H1 (cell line): Measurements from ENCODE around the gene SKIC8. TPM values are rescaled to one million over a fixed set of nuclear protein-coding genes. Genes with fewer than 3 reads are reported as not detected.

Experiments used
- CTCF ChIA-PET: fragments of 300-600 bp; sonication (Branson Sonifier 250); formaldehyde crosslinking; loops from one replicate; lab custom pipeline; 2021; ENCODE audit not compliant: partially characterized antibody; lab: Charles Lee
- POLR2A ChIA-PET: fragments of 300-600 bp; sonication (Branson Sonifier 250); formaldehyde crosslinking; loops from one replicate; lab custom pipeline; 2021; ENCODE audit warnings: inconsistent platforms; ENCODE audit not compliant: partially characterized antibody; lab: Charles Lee
- DNase-seq, 2 experiments: peaks; one replicate each; pipeline versions ENCODE4 v3.0.0 to v3.0.0-alpha.2; 2010 to 2022; ENCODE audit warnings: low spot score in 2 of 2, low read depth in 1 of 2, mixed read lengths in 1 of 2
- FAIRE-seq: peaks from 2 replicates; lab custom pipeline; 2011; peaks lifted over from hg19 to GRCh38; lab: Jason Lieb, UNC
- H2AFZ ChIP-seq: 2 replicates; pipeline ENCODE4 v1.8.1; 2012; ENCODE audit warnings: low read length, inconsistent platforms
- H2AK5ac ChIP-seq: 2 replicates; pipeline ENCODE4 v1.6.1; 2013; ENCODE audit warnings: low read depth, low read length
- H2BK120ac ChIP-seq: replicated peaks from 2 replicates; pipeline ENCODE3; 2013; ENCODE audit warnings: low read depth, low read length, inconsistent platforms
- H2BK12ac ChIP-seq: 2 replicates; pipeline ENCODE4 v1.6.1; 2013; ENCODE audit warnings: low read depth, low read length
- H2BK15ac ChIP-seq: 2 replicates; pipeline ENCODE4 v1.6.1; 2013; ENCODE audit warnings: low read length
- H2BK20ac ChIP-seq: 2 replicates; pipeline ENCODE4 v1.6.1; 2013; ENCODE audit warnings: low read length
- H2BK5ac ChIP-seq: 2 replicates; pipeline ENCODE4 v1.6.1; 2013; ENCODE audit warnings: low read depth, low read length
- H3K14ac ChIP-seq: 2 replicates; pipeline ENCODE4 v1.6.1; 2013; ENCODE audit warnings: inconsistent platforms; ENCODE audit not compliant: insufficient read length
- H3K18ac ChIP-seq: 2 replicates; pipeline ENCODE4 v1.6.1; 2013; ENCODE audit warnings: low read length; ENCODE audit errors: extremely low read depth
- H3K23ac ChIP-seq: 2 replicates; pipeline ENCODE4 v1.6.1; 2013; ENCODE audit warnings: inconsistent platforms; ENCODE audit not compliant: insufficient read length
- H3K23me2 ChIP-seq: 2 replicates; pipeline ENCODE4 v1.6.1; 2013; ENCODE audit warnings: low read depth, low read length
- H3K27ac ChIP-seq: 2 replicates; pipeline ENCODE4 v1.6.1; 2011; ENCODE audit warnings: low read depth, low read length, inconsistent platforms
- H3K27me3 ChIP-seq, 4 experiments: replicated peaks in 1 of 4; 1 replicate in 1 of 4; 2 replicates in 3 of 4; pipeline versions ENCODE4 v1.6.1 to v1.8.1; 2011 to 2013; ENCODE audit warnings: low read length in 3 of 4, mild to moderate bottlenecking in 3 of 4, inconsistent platforms in 2 of 4, mixed read lengths in 2 of 4, moderate library complexity in 1 of 4; ENCODE audit not compliant: control insufficient read depth in 3 of 4, insufficient read depth in 3 of 4; ENCODE audit errors: extremely low read depth in 1 of 4
- H3K36me3 ChIP-seq, 4 experiments: 2 replicates each; pipeline versions ENCODE4 v1.6.1 to v1.8.1; 2011 to 2013; ENCODE audit warnings: mild to moderate bottlenecking in 4 of 4, low read length in 3 of 4, moderate library complexity in 2 of 4, control low read depth in 1 of 4, inconsistent platforms in 1 of 4; ENCODE audit not compliant: insufficient read depth in 4 of 4, control insufficient read depth in 2 of 4
- H3K4ac ChIP-seq: replicated peaks from 2 replicates; pipeline ENCODE3; 2013; ENCODE audit warnings: low read length, low read depth, mixed read lengths, inconsistent platforms; ENCODE audit not compliant: insufficient read length
- H3K4me1 ChIP-seq, 4 experiments: replicated peaks in 1 of 4; 1 replicate in 1 of 4; 2 replicates in 3 of 4; pipeline versions ENCODE4 v1.6.1 to v1.8.1; 2011 to 2013; ENCODE audit warnings: low read length in 3 of 4, inconsistent platforms in 2 of 4, mixed read lengths in 1 of 4; ENCODE audit not compliant: insufficient read depth in 4 of 4, control insufficient read depth in 3 of 4
- H3K4me2 ChIP-seq, 2 experiments: 2 replicates each; pipeline versions ENCODE4 v1.6.1 to v1.8.1; 2011 to 2013; ENCODE audit warnings: low read depth in 2 of 2, low read length in 2 of 2, control low read depth in 1 of 2, inconsistent platforms in 1 of 2, mild to moderate bottlenecking in 1 of 2; ENCODE audit not compliant: insufficient read depth in 1 of 2
- H3K4me3 ChIP-seq, 4 experiments: fragments of 200-600, 300-600 bp in 1 of 4; sonication (generic), shearing (Covaris generic), sonication (Bioruptor Twin) in 1 of 4; 2 replicates each; pipeline versions ENCODE4 v1.5.1 to v1.8.1; 2011 to 2016; ENCODE audit warnings: low read length in 4 of 4, low read depth in 3 of 4, control low read depth in 2 of 4, inconsistent platforms in 2 of 4, mild to moderate bottlenecking in 2 of 4, mixed read lengths in 1 of 4, moderate library complexity in 1 of 4; ENCODE audit not compliant: insufficient read depth in 2 of 4; ENCODE audit errors: extremely low read depth in 1 of 4
- H3K56ac ChIP-seq: replicated peaks from 2 replicates; pipeline ENCODE3; 2013; ENCODE audit warnings: low read depth, mild to moderate bottlenecking, mixed read lengths, low read length, inconsistent platforms; ENCODE audit not compliant: insufficient read length
- H3K79me1 ChIP-seq: 2 replicates; pipeline ENCODE4 v1.6.1; 2013; ENCODE audit warnings: low read depth, low read length, control low read depth
- H3K79me2 ChIP-seq, 2 experiments: 2 replicates each; pipeline versions ENCODE4 v1.6.1 to v1.8.1; 2012 to 2013; ENCODE audit warnings: low read length in 2 of 2, mild to moderate bottlenecking in 2 of 2, inconsistent platforms in 1 of 2; ENCODE audit not compliant: insufficient read depth in 2 of 2, control insufficient read depth in 1 of 2
- H3K9ac ChIP-seq, 4 experiments: replicated peaks in 1 of 4; 1 replicate in 1 of 4; 2 replicates in 3 of 4; pipeline versions ENCODE4 v1.6.1 to v1.8.1; 2011 to 2013; ENCODE audit warnings: low read depth in 3 of 4, low read length in 3 of 4, control low read depth in 2 of 4, mild to moderate bottlenecking in 2 of 4, moderate library complexity in 2 of 4, inconsistent platforms in 1 of 4; ENCODE audit errors: extremely low read depth in 1 of 4
- H3K9me3 ChIP-seq, 2 experiments: 2 replicates each; pipeline versions ENCODE4 v1.6.1 to v1.8.1; 2012 to 2013; ENCODE audit warnings: mild to moderate bottlenecking in 2 of 2, moderate library complexity in 2 of 2, control low read depth in 1 of 2, inconsistent platforms in 1 of 2, low read depth in 1 of 2, low read length in 1 of 2, mixed read lengths in 1 of 2; ENCODE audit not compliant: insufficient read depth in 2 of 2
- H4K20me1 ChIP-seq, 2 experiments: replicated peaks in 1 of 2; 2 replicates each; pipeline versions ENCODE3 to v1.8.1; 2011 to 2013; ENCODE audit warnings: inconsistent platforms in 2 of 2, low read length in 2 of 2, mild to moderate bottlenecking in 1 of 2; ENCODE audit not compliant: insufficient read depth in 2 of 2, control insufficient read depth in 1 of 2
- H4K5ac ChIP-seq: 2 replicates; pipeline ENCODE4 v1.6.1; 2013; ENCODE audit warnings: low read length, low read depth, mixed read lengths, inconsistent platforms; ENCODE audit not compliant: insufficient read length
- H4K8ac ChIP-seq: 2 replicates; pipeline ENCODE4 v1.8.0; 2013; ENCODE audit warnings: mild to moderate bottlenecking, moderate library complexity, low read length, inconsistent platforms; ENCODE audit not compliant: insufficient read depth; ENCODE audit errors: extremely low read depth
- H4K91ac ChIP-seq: replicated peaks from 2 replicates; pipeline ENCODE3; 2013; ENCODE audit warnings: low read length, mixed read lengths, inconsistent platforms; ENCODE audit not compliant: insufficient read length
- ATF2 ChIP-seq: IDR thresholded peaks from 2 replicates; pipeline ENCODE4 v1.6.1; 2012; ENCODE audit warnings: low read length, inconsistent platforms
- FOSL1 ChIP-seq: IDR thresholded peaks from 2 replicates; pipeline ENCODE4 v1.6.1; 2011; ENCODE audit warnings: mild to moderate bottlenecking, low read depth, low read length, moderate library complexity; ENCODE audit not compliant: insufficient read depth
- JUN ChIP-seq: IDR thresholded peaks from 2 replicates; pipeline ENCODE4 v1.6.1; 2011; ENCODE audit warnings: low read depth, mild to moderate bottlenecking, improper control_type of control experiment, low read length
- POLR2AphosphoS5 ChIP-seq: IDR thresholded peaks from 2 replicates; pipeline ENCODE4 v1.6.1; 2011; ENCODE audit warnings: low read depth, low read length
- RXRA ChIP-seq: IDR thresholded peaks from 2 replicates; pipeline ENCODE4 v1.6.1; 2011; ENCODE audit warnings: low read depth, mild to moderate bottlenecking, low read length, moderate library complexity; ENCODE audit not compliant: insufficient read depth
- TAF7 ChIP-seq: optimal IDR thresholded peaks from 2 replicates; pipeline ENCODE3; 2011; ENCODE audit warnings: low read depth, mild to moderate bottlenecking, inconsistent platforms, low read length, moderate library complexity, borderline replicate concordance
- WGBS, 2 experiments: shearing (Covaris generic) in 1 of 2; methylation state at CpG; one replicate each; pipeline versions ENCODE4 v1.1.6 to v1.1.7; 2013 to 2015; ENCODE audit warnings: low lambda C conversion rate in 2 of 2, mixed read lengths in 2 of 2, inconsistent platforms in 1 of 2, low coverage in 1 of 2, missing lambda C conversion rate in 1 of 2; ENCODE audit not compliant: insufficient replicate concordance in 2 of 2, insufficient coverage in 1 of 2, insufficient read length in 1 of 2; ENCODE audit errors: extremely low coverage in 1 of 2, missing lambda C conversion rate in 1 of 2; 5-methylcytosine and 5-hydroxymethylcytosine counted together
- polyA plus RNA-seq, 7 experiments: library from polyadenylated mRNA; depleted of rRNA in 3 of 7; stranded (reverse) in 5 of 7; unstranded in 2 of 7; fragments of >200 nt in 5 of 7; fragments of 200-250 nt in 2 of 7; gene quantifications; 1 replicate in 5 of 7; 2 replicates in 1 of 7; 4 replicates in 1 of 7; pipeline versions ENCODE4 v1.2.1 to v1.2.3, GENCODE V29; 2011 to 2013; ENCODE audit warnings: missing spikeins in 2 of 7, mixed read lengths in 2 of 7
- total RNA-seq: library from RNA; stranded (reverse); fragmentation: NEBNext Ultra II Directional; extraction: Animal tissue kit (Norgen Biotek cat#: 25700); gene quantifications from 2 replicates; pipeline ENCODE4 v1.2.1, GENCODE V29; 2021

Gene SKIC8
- total and polyA plus RNA-seq, 2 of the 8 experiments (the other 6 are each of a cell fraction or from before 2014, with no cell fraction given), result 44.2 to 77.7 TPM

DNA sequence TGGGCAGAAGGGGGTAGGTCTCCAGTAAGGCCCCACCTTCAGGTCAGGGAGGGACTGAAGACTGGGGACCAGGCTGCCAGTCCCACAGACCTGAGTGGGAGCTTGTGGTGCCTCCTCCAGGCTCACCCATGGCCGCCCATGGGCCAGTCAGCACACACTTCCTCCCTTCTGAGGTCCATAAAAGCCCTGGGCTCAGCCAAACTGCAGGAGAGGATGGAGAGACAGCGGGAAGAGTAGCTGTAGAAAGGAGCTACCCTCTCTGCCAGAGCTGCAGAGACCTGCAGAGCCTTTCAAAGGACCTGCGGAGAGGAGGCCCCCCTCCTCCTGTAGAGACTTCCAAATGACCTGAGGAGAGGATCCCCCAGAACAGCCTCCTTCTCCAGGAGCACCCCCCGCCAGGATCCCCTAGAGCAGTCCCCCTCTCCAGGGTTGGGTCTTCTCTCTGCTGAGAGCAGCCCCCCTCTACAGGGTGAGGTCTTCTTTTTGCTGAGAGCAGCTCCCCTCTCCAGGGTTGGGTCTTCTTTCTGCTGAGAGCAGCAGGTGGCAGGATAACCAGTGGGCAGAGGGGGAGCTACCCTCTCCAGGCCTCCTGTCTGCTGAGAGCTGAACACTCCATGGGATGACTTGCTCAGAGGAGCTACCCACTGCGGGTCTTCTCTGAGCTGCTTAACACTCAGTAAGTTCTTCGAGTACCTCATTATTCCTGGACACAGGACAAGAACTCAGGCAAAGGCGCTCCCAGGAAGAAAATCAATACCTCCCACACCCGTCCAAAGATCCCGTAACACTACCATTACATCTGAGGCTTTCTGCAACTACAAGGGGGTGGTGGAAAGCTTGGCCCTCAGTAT is 5.0 kb upstream of the SKIC8 start:
- Histone ChIP-seq H3K9ac (no peak overlapping the region; a peak in 1 of 7 replicates), H3K18ac (peak overlapping the region; percentile 7; the same call in 1 of the 2 replicates), H3K23me2 (0 out of 2 replicates have a peak, but pooled peaks cover 3% of the 10 kb centered on the region), H3K4me1 (no peaks in the 10 kb centered on the region; a peak in 3 of 7 replicates), H3K27me3 (peaks cover 0 to 4% (median 0%) of the 10 kb centered on the region in 4 experiments; a peak in 2 of 7 replicates), H3K9me3 (no peaks in the 10 kb centered on the region), H3K4ac (no peak overlapping the region), H4K91ac (no peak overlapping the region), H3K27ac (no peak overlapping the region), H2BK120ac (no peak overlapping the region), H2AFZ (peak overlapping the region; percentile 83; the same call in 1 of the 2 replicates), H2BK5ac (0 out of 2 replicates have a peak overlapping the region, but pooled peaks have one; percentile 44), H3K23ac (no peak overlapping the region), H3K56ac (no peak overlapping the region), H3K79me1 (no peaks in the 10 kb centered on the region), H2AK5ac (no peak overlapping the region), H2BK15ac (0 out of 2 replicates have a peak overlapping the region, but pooled peaks have one; percentile 46), H3K4me3 (no peak overlapping the region), H3K4me2 (no peak overlapping the region), H4K5ac (no peak overlapping the region), H4K20me1 (no peaks in the 10 kb centered on the region), H2BK20ac (no peak overlapping the region), H3K36me3 (no peaks in the 10 kb centered on the region), H3K14ac (no peak overlapping the region), H4K8ac (no peak overlapping the region; the same call in 1 of the 2 replicates), H3K79me2 (no peaks in the 10 kb centered on the region), H2BK12ac (0 out of 2 replicates have a peak overlapping the region, but pooled peaks have one; percentile 27)
- DNase-seq (peak in 1 of 2 experiments; percentile 43), FAIRE-seq (no peak)
- WGBS, 2 experiments, result 87% methylated on average over 8 of the region's 9 CpGs; no CpG with 5 or more reads in 1 of the 2 experiments
- ChIA-PET POLR2A (interaction anchor here (0.7 to 1.0 kb wide), 3 partner anchors 94 to 359 kb away, joined by 3 read pairs; no protein-coding TSS in a partner anchor), CTCF (interaction anchor here (0.6 to 1.6 kb wide), 16 partner anchors 8 to 335 kb away, joined by 3 to 9 read pairs (median 4); partner anchors contain the start of gene DNAJA4)
- TF ChIP-seq JUN (no peak), POLR2AphosphoS5 (no peak), TAF7 (no peak), RXRA (no peak), ATF2 (no peak), FOSL1 (no peak)
